Raji (cell line): ENCODE results near the gene S100Z.

Source experiments
- POLR2A ChIP-seq: IDR thresholded peaks from 2 replicates; pipeline ENCODE4 v1.6.1; 2011; ENCODE audit warnings: low read depth, low read length, control low read depth; ENCODE audit not compliant: insufficient read depth

The S100Z gene

GRCh38 chr5:76926329-76927105, 76.7 kb downstream of the S100Z start:
- no peak for TF ChIP-seq POLR2A

DNA sequence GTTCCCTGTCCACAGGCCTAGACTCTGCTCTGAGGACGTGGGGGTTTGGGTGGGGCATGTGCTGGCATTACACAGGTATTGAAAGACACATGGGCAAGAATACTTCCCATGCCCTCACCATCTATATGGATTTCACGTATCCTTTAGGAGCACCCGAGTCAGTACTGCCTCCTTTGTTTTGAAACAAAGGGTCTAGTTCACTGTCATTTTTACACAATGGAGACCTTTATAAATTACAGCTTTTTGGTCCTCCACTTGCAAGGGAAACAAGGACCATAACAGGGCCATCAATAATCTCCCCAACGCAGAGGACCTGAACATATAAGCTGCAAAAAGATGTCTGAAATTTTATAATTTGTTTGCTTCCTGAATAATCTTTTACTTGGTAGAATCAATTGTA, 78.1 kb downstream of the S100Z start:
- TF ChIP-seq POLR2A, result no peak

DNA sequence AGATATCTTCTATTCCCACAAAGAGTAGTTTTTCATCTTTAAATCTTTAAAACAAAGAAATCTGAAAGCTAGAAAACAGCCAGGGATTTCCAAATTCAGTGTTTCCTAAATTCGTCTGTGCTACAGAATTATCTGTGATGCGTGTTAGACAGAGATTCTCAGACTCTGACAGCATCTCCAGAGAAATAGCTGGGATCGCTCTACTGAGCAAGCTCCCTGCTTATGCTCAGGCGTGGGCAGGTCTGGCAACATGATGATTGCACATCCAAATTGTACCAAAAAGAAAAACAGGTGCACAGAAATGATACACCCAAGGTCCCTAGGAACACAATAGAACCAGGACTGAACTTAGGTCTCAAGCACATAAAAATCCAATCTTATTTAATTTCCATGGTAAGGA, 80.3 kb downstream of the S100Z start:
- no peak for TF ChIP-seq POLR2A

GRCh38 chr5:76938177-76938576, 88.4 kb downstream of the S100Z start:
- no peak for TF ChIP-seq POLR2A

- TF ChIP-seq POLR2A, result no peak
Measured at GRCh38 chr5:76941000-76941399, 91.2 kb downstream of the S100Z start.

GRCh38 chr5:76941442-76941841, 91.6 kb downstream of the S100Z start:
- no peak for TF ChIP-seq POLR2A

DNA sequence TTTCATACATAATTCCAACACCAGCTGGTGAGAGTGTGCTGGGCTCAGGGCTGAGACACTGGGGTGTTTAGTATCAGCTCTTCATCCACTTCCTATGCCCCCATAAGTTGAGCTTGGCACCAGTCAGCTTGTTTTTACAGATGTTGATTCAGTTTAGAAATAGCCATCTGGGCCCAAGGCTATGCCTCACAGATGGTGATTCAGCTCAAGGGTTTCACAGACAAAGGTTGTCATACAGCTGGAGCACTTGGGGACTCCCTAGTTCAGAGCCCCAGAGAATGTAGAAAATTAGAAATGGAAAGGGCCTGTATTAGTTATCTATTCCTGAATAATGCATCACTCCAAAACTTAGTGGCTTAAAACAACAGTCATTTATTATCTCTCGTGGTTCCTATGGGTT, 92.8 kb downstream of the S100Z start:
- TF ChIP-seq POLR2A, result no peak

GRCh38 chr5:76943006-76943405, 93.2 kb downstream of the S100Z start:
- TF ChIP-seq POLR2A, result no peak

GRCh38 chr5:76944638-76945037, 94.8 kb downstream of the S100Z start:
- TF ChIP-seq POLR2A, result no peak

GRCh38 chr5:76946090-76946489, 96.3 kb downstream of the S100Z start:
- TF ChIP-seq POLR2A, result no peak

DNA sequence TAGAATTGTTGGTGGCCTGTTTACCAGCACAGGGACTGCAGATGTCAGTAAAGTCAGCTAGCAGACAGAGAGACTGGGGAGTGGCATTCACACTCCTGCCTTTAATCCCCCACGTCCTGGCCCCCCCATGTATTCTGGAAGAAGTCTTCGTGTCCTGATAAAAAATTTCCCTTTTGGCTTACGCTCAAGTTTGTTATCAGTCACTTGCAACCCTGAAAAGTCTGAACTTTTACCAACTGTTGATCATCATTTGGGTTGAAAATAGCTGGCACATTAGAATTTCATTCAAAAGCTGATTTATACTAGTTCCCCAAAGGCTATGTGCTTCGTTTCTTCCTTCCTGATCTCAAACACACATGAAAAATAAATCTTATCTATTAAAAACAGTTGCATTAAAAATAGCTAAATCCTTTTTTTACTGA, 97.3 kb downstream of the S100Z start:
- no peak for TF ChIP-seq POLR2A

GRCh38 chr5:76952795-76953536, 103.2 kb downstream of the S100Z start, which contains the start of gene CRHBP:
CRHBP (plus strand) TSS chr5:76953045; CDS start chr5:76953135, 90 bp downstream.
- TF ChIP-seq POLR2A, result no peak

GRCh38 chr5:76953551-76954382, 104.0 kb downstream of the S100Z start:
- no peak for TF ChIP-seq POLR2A

GRCh38 chr5:76954383-76954763, 104.6 kb downstream of the S100Z start:
- no peak for TF ChIP-seq POLR2A

GRCh38 chr5:76956033-76956432, 106.2 kb downstream of the S100Z start:
- no peak for TF ChIP-seq POLR2A
